Mesothelial cell of epicardium (in vitro differentiated cells): ENCODE results near the gene KCNJ8. TPM values are rescaled to one million over a fixed set of nuclear protein-coding genes. Genes with fewer than 3 reads are reported as not detected.
"Not testable (repeated sequence)": the region's sequence is repeated elsewhere in the genome, so short reads cannot be mapped to it uniquely, and the experiment has no call there.

ENCODE experiments used
- DNase-seq, 2 experiments: peaks; one replicate each; pipeline ENCODE4 v3.0.0; 2021; ENCODE audit warnings: low spot score in 2 of 2; ENCODE audit not compliant: unreplicated experiment in 2 of 2
- H3K27ac Mint-ChIP-seq: 2 replicates; pipeline ENCODE4 v1.8.0; 2021; ENCODE audit warnings: mixed read lengths
- H3K27me3 Mint-ChIP-seq: 2 replicates; pipeline ENCODE4 v1.8.0; 2021; ENCODE audit warnings: low read depth, mixed read lengths
- H3K36me3 Mint-ChIP-seq: 2 replicates; pipeline ENCODE4 v1.8.0; 2021; ENCODE audit warnings: mixed read lengths
- H3K4me1 Mint-ChIP-seq: 2 replicates; pipeline ENCODE4 v1.8.0; 2021; ENCODE audit warnings: mixed read lengths
- H3K4me3 Mint-ChIP-seq: 2 replicates; pipeline ENCODE4 v1.8.0; 2021; ENCODE audit warnings: mild to moderate bottlenecking, moderate library complexity, mixed read lengths
- H3K9me3 Mint-ChIP-seq: 2 replicates; pipeline ENCODE4 v1.8.0; 2021; ENCODE audit warnings: mixed read lengths
- total RNA-seq: library from RNA; stranded (reverse); gene quantifications from 3 replicates; pipeline ENCODE4 v1.2.1, GENCODE V29; 2021
- TF ChIP-seq, protein P1 (sequence below): fragments of 200-600 bp; sonication (generic); IDR thresholded peaks from one replicate; pipeline ENCODE4 v1.5.0; 2021; ENCODE audit warnings: antibody characterized with exemption; ENCODE audit not compliant: unreplicated experiment

The KCNJ8 gene
- total RNA-seq, 1 donor from 2014 or later = 2.9 TPM

DNA sequence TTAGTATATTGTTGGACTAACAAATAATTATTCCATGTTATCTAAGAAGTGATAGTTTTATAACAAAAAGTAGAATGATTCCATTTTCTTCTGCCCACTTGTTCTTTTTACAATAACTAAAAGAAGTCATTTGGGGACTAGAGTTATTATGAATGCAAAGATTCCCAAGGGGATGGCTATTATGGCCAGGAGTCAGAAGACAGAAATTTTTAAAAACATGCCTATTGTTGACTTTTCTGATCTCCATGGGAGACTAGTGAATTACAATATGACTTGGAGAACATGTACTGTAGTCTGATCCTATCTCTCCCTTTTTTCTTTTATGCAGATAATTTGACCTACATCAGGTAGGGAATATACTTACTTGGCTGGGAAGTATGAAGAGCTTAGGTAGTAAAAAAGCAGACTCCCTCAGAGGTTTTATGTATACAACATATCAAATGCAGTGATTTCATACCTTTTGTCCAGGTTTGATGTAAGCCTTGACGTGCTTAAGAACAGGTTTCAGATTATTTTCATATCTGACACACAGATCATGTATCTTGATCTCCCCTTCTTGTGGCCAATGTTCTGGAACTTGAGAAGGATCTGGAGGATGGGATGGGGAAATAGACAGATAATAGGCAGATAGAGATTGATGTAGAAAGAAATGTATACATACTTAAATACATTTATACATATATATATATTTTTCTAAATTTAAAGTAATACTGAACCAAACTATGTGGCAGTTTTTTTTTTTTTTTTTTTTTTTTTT lies 41.0 kb upstream of the KCNJ8 start:
- no peak overlapping the region for H3K27ac Mint-ChIP-seq

DNA sequence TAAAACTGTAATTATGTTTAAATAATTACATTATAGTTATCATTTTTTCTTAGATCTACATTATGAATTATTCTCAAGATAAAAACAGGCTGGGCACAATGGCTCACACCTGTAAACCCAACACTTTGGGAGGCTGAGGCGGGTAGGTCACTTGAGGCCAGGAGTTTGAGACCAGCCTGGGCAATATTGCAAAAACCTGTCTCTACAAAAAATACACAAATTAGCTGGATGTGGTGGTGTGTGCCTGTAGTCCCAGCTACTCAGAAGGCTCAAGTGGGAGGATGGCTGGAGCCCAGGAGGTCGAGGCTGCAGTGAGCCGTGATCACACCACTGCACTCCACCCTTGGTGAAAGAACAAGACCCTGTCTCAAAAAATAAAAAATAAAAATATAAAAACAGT lies 40.3 kb upstream of the KCNJ8 start:
- H3K27ac Mint-ChIP-seq = no peak overlapping the region
- H3K9me3 Mint-ChIP-seq = peaks cover 8% of the 10 kb centered on the region
- H3K27me3 Mint-ChIP-seq = no peaks in the 10 kb centered on the region
- no peak for DNase-seq
- TF ChIP-seq, protein P1, sequence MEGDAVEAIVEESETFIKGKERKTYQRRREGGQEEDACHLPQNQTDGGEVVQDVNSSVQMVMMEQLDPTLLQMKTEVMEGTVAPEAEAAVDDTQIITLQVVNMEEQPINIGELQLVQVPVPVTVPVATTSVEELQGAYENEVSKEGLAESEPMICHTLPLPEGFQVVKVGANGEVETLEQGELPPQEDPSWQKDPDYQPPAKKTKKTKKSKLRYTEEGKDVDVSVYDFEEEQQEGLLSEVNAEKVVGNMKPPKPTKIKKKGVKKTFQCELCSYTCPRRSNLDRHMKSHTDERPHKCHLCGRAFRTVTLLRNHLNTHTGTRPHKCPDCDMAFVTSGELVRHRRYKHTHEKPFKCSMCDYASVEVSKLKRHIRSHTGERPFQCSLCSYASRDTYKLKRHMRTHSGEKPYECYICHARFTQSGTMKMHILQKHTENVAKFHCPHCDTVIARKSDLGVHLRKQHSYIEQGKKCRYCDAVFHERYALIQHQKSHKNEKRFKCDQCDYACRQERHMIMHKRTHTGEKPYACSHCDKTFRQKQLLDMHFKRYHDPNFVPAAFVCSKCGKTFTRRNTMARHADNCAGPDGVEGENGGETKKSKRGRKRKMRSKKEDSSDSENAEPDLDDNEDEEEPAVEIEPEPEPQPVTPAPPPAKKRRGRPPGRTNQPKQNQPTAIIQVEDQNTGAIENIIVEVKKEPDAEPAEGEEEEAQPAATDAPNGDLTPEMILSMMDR = no peak
- no peak overlapping the region for H3K4me3 Mint-ChIP-seq
- no peaks in the 10 kb centered on the region for H3K36me3 Mint-ChIP-seq
- peaks cover 14% of the 10 kb centered on the region for H3K4me1 Mint-ChIP-seq

More for the DNA sequence above, 41.0 kb upstream of the KCNJ8 start:
- Mint-ChIP-seq H3K4me1 (peaks cover 19% of the 10 kb centered on the region), H3K9me3 (peaks cover 5% of the 10 kb centered on the region), H3K4me3 (no peak overlapping the region), H3K27me3 (no peaks in the 10 kb centered on the region), H3K36me3 (no peaks in the 10 kb centered on the region)
- DNase-seq = no peak
- TF ChIP-seq, protein P1 = no peak

DNA sequence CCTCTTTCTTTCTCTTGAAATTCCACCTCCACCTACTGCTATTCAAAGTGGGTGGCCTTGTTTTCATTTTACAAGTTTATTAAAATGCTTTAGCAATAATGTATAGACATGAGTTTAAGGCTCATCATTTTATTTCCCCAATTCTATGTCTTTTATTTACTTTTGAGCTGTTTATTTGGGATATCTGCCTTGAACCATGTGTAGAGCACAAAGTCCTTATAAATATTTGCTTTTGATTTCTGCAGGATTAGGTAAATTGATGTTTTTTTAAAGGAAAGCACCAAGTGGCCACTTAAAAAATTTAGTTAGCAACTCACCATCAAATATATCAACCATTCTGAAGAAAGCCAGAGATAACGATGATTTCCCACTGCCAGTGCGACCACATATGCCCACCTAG lies 39.8 kb upstream of the KCNJ8 start:
- no peaks in the 10 kb centered on the region for H3K27me3 Mint-ChIP-seq
- peaks cover 8% of the 10 kb centered on the region for H3K9me3 Mint-ChIP-seq
- no peak overlapping the region for H3K4me3 Mint-ChIP-seq
- TF ChIP-seq, protein P1 = no peak
- H3K27ac Mint-ChIP-seq = no peak overlapping the region
- no peak for DNase-seq
- H3K36me3 Mint-ChIP-seq = no peaks in the 10 kb centered on the region
- H3K4me1 Mint-ChIP-seq = peaks cover 9% of the 10 kb centered on the region

DNA sequence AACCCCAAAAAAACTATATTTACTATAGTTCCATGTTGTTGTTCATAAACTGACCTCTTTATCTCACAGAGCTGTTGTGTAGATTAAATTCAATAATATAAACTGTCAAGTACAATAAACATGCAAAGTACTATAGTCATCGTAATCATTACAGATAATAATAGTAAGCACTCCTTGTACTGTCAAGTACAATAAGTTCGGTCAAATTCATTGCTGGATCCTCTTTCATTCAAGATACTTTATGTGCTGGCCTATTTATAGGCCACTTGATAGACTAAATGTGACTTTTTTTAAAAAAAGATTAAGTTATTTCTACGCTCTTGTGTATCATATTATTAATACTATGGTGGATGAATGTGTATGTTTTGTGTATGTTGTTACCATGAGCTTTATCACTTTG lies 39.2 kb upstream of the KCNJ8 start:
- Mint-ChIP-seq H3K9me3 (peaks cover 8% of the 10 kb centered on the region), H3K36me3 (no peaks in the 10 kb centered on the region)

DNA sequence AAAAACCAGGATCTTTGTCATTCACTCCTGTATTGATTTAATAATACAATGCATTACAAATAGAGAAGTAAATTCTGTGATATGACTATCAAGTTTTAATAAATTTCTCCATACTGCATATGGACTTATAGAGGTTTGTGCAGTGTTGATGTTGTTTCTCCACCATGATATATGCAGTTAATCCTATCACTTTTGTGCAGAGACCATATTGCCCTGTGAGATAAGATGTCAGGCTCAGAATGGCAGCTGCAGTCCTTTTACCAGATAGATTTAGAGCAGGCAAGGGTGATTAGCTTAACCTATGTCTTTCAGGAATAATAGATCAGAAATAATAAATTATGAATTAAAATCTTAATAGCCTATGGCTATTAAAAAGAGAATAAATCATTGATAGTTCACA lies 38.6 kb upstream of the KCNJ8 start:
- Mint-ChIP-seq H3K9me3 (peaks cover 8% of the 10 kb centered on the region), H3K4me3 (no peak overlapping the region), H3K36me3 (no peaks in the 10 kb centered on the region), H3K4me1 (no peaks in the 10 kb centered on the region), H3K27me3 (no peaks in the 10 kb centered on the region), H3K27ac (no peak overlapping the region)
- TF ChIP-seq, protein P1 = no peak
- DNase-seq = no peak

More for the DNA sequence above, 39.2 kb upstream of the KCNJ8 start:
- Mint-ChIP-seq H3K27ac (no peak overlapping the region), H3K4me1 (peaks cover 4% of the 10 kb centered on the region), H3K4me3 (no peak overlapping the region), H3K27me3 (no peaks in the 10 kb centered on the region)
- no peak for DNase-seq
- TF ChIP-seq, protein P1 = no peak

DNA sequence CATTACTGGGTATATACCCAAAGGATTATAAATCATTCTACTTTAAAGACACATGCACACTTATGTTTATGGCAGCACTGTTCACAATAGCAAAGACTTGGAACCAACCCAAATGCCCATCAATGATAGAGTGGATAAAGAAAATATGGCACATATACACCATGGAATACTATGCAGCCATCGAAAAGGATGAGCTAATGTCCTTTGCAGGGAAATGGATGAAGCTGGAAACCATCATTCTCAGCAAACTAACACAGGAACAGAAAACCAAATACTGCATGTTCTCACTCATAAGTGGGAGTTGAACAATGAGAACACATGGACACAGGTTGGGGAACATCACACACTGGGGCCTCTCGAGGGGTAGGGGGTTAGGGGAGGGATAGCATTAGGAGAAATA lies 37.8 kb upstream of the KCNJ8 start:
- not testable (repeated sequence) for H3K36me3 Mint-ChIP-seq, H3K27me3 Mint-ChIP-seq, H3K9me3 Mint-ChIP-seq, DNase-seq, H3K4me3 Mint-ChIP-seq, H3K4me1 Mint-ChIP-seq, H3K27ac Mint-ChIP-seq
